Stomach (tissue), 9 donors: ENCODE measurements around the gene MRPL17. TPM values are rescaled to one million over a fixed set of nuclear protein-coding genes. Genes with fewer than 3 reads are reported as not detected.

Experiments
- DNase-seq, 2 donors: peaks; one replicate each; pipeline versions ENCODE4 v3.0.0 to v3.0.0-alpha.2; 2013 to 2019
- H3K27ac ChIP-seq, 5 donors: fragments of 200-600 bp in 4 of 5; sonication (generic) in 4 of 5; one replicate each; pipeline ENCODE4 v1.5.1; 2013 to 2019; ENCODE audit warnings: mild to moderate bottlenecking in 1 of 5, moderate library complexity in 1 of 5
- H3K27me3 ChIP-seq, 3 donors: fragments of 200-600 bp; sonication (generic); one replicate each; pipeline ENCODE4 v1.5.1; 2017 to 2019; ENCODE audit warnings: mixed run types in 1 of 3
- H3K36me3 ChIP-seq, 4 donors: fragments of 200-600 bp; sonication (generic); 1 replicate in 3 of 4; 2 replicates in 1 of 4; pipeline ENCODE4 v1.5.1; 2016 to 2019
- H3K4me1 ChIP-seq, 4 donors: fragments of 200-600 bp; sonication (generic); one replicate each; pipeline ENCODE4 v1.5.1; 2016 to 2019
- H3K4me3 ChIP-seq, 4 donors: fragments of 200-600 bp; sonication (generic) in 3 of 4; one replicate each; pipeline ENCODE4 v1.5.1; 2016 to 2019; ENCODE audit warnings: mild to moderate bottlenecking in 1 of 4
- H3K9me3 ChIP-seq, 4 donors: fragments of 200-600 bp; sonication (generic); one replicate each; pipeline ENCODE4 v1.5.1; 2016 to 2019
- EP300 ChIP-seq: sonication (generic); formaldehyde crosslinking; IDR thresholded peaks from one replicate; pipeline ENCODE4 v1.6.1; 2017; ENCODE audit warnings: antibody characterized with exemption
- POLR2A ChIP-seq, 4 donors: fragments of 450-650 bp; IDR thresholded peaks; one replicate each; pipeline ENCODE4 v1.6.1; 2016; ENCODE audit warnings: antibody characterized with exemption in 4 of 4, control low read depth in 2 of 4, mild to moderate bottlenecking in 1 of 4, moderate library complexity in 1 of 4
- POLR2AphosphoS5 ChIP-seq, 3 donors: sonication (generic); formaldehyde crosslinking; IDR thresholded peaks; one replicate each; pipeline ENCODE4 v1.6.1; 2016; ENCODE audit warnings: antibody characterized with exemption in 3 of 3
- WGBS, 5 donors: extraction: QIAGEN DNeasy Blood & Tissue Kit in 3 of 5; methylation state at CpG; one replicate each; pipeline versions ENCODE4 v1.1.5 to v1.1.7; 2013 to 2018; 5-methylcytosine and 5-hydroxymethylcytosine counted together
- intact Hi-C: fragments of 100-400 bp; cut with DNase I; formaldehyde crosslinking; loops from one replicate; pipeline ENCODE4 v1.15.1; 2023; ENCODE audit warnings: low total_unique reads
- polyA plus RNA-seq, 3 donors: library from polyadenylated mRNA; stranded (reverse); fragments of 200-250 nt; gene quantifications; one replicate each; pipeline ENCODE4 v1.2.3, GENCODE V29; 2013
- total RNA-seq, 5 donors: library from RNA; depleted of rRNA; stranded (reverse); fragments of >200 nt; gene quantifications; one replicate each; pipeline versions ENCODE4 v1.1.0 to v1.2.3, GENCODE V29; 2014 to 2016
- TF ChIP-seq, protein P1 (sequence below), 7 experiments: fragments of 450-650 bp in 4 of 7; fragments of 200-600 bp in 3 of 7; sonication (generic) in 3 of 7; IDR thresholded peaks; one replicate each; pipeline ENCODE4 v1.5.1; 2016 to 2019; ENCODE audit warnings: antibody characterized with exemption in 7 of 7, control low read depth in 2 of 7, mild to moderate bottlenecking in 1 of 7
- donor health status: healthy with polysubstance abuse.
- donor health status: Bipolar disorder and iron deficiency.
- donor health status: healthy.

The MRPL17 gene
- total and polyA plus RNA-seq, 8 donors = 9.0 to 148 (median 32.1) TPM

GRCh38 chr11:6654281-6655019 is 28.7 kb downstream of the MRPL17 start:
- Histone ChIP-seq H3K9me3 (no peaks in the 10 kb centered on the region), H3K27me3 (peaks cover 0 to 25% (median 12%) of the 10 kb centered on the region in 3 donors), H3K4me1 (peaks cover 0 to 37% (median 14%) of the 10 kb centered on the region in 4 donors), H3K36me3 (no peaks in the 10 kb centered on the region), H3K27ac (peak overlapping the region; percentile 52 to 87 (median 69)), H3K4me3 (peak overlapping the region; percentile 46 to 54 (median 50))
- TF ChIP-seq POLR2AphosphoS5 (IDR thresholded peaks at IDR 0.05) (no peak), POLR2A (IDR thresholded peaks at IDR 0.05) (no peak), EP300 (no peak)
- TF ChIP-seq, protein P1, sequence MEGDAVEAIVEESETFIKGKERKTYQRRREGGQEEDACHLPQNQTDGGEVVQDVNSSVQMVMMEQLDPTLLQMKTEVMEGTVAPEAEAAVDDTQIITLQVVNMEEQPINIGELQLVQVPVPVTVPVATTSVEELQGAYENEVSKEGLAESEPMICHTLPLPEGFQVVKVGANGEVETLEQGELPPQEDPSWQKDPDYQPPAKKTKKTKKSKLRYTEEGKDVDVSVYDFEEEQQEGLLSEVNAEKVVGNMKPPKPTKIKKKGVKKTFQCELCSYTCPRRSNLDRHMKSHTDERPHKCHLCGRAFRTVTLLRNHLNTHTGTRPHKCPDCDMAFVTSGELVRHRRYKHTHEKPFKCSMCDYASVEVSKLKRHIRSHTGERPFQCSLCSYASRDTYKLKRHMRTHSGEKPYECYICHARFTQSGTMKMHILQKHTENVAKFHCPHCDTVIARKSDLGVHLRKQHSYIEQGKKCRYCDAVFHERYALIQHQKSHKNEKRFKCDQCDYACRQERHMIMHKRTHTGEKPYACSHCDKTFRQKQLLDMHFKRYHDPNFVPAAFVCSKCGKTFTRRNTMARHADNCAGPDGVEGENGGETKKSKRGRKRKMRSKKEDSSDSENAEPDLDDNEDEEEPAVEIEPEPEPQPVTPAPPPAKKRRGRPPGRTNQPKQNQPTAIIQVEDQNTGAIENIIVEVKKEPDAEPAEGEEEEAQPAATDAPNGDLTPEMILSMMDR (IDR thresholded peaks at IDR 0.05) = no peak
- intact Hi-C loops = no loop called here
- peak in 1 of 2 donors; percentile 55 for DNase-seq
- WGBS, 5 donors = 32 to 42% (median 40%) methylated on average over 9 of the region's 9 CpGs

- no peak overlapping the region for H3K4me3 ChIP-seq
- H3K9me3 ChIP-seq = no peaks in the 10 kb centered on the region
- peaks cover 0 to 44% (median 15%) of the 10 kb centered on the region in 4 donors for H3K4me1 ChIP-seq
- peak overlapping the region in 2 of 5 donors; percentile 7 to 74 for H3K27ac ChIP-seq
- intact Hi-C loops = no loop called here
- peaks cover 0 to 25% (median 12%) of the 10 kb centered on the region in 3 donors for H3K27me3 ChIP-seq
- TF ChIP-seq, protein P1 (IDR thresholded peaks at IDR 0.05) = no peak
- no peak for TF ChIP-seq EP300
- TF ChIP-seq POLR2A (IDR thresholded peaks at IDR 0.05) = no peak
- no peak for TF ChIP-seq POLR2AphosphoS5 (IDR thresholded peaks at IDR 0.05)
- 86 to 91% (median 86%) methylated on average over 2 of the region's 2 CpGs for WGBS, 5 donors
- no peaks in the 10 kb centered on the region for H3K36me3 ChIP-seq
- DNase-seq = no peak
These were observed 29.5 kb downstream of the MRPL17 start for GRCh38 chr11:6653656-6654055.

- intact Hi-C loops = no loop called here
- H3K27ac ChIP-seq = no peak overlapping the region
- TF ChIP-seq EP300 = no peak
- TF ChIP-seq, protein P1 (IDR thresholded peaks at IDR 0.05) = no peak
- TF ChIP-seq POLR2A (IDR thresholded peaks at IDR 0.05) = no peak
- no peak for TF ChIP-seq POLR2AphosphoS5 (IDR thresholded peaks at IDR 0.05)
- H3K4me3 ChIP-seq = no peak overlapping the region
- H3K9me3 ChIP-seq = no peaks in the 10 kb centered on the region
- H3K27me3 ChIP-seq = peaks cover 0 to 25% (median 12%) of the 10 kb centered on the region in 3 donors
- peaks cover 0 to 44% (median 18%) of the 10 kb centered on the region in 4 donors for H3K4me1 ChIP-seq
- WGBS, 5 donors = 83 to 96% (median 93%) methylated on average over 1 of the region's 1 CpG
- no peaks in the 10 kb centered on the region for H3K36me3 ChIP-seq
- DNase-seq = no peak
These were observed 30.0 kb downstream of the MRPL17 start for GRCh38 chr11:6653097-6653496.

DNA sequence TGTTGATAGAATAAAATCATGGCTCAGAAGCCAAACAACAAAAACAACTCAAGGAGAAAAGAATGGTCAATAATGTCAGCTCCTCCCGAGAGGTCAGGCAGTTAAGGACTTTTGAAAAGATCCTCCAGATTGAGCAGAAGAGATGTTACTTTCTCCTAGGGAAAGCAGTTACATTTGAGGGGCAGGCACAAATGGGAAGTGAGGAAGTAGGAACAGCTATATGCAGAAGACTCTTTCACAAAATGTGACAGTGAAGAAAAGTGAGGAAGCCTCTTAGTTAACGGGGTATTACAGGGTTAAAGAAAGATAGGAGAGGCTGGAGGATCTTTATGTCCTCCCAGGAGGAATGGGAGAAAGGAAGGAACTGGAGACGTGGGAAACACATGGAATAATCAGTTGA is 31.0 kb downstream of the MRPL17 start:
- Histone ChIP-seq H3K36me3 (no peaks in the 10 kb centered on the region), H3K27me3 (peaks cover 0 to 25% (median 12%) of the 10 kb centered on the region in 3 donors), H3K4me1 (peaks cover 1 to 50% (median 25%) of the 10 kb centered on the region in 4 donors), H3K4me3 (no peak overlapping the region), H3K27ac (no peak overlapping the region), H3K9me3 (no peaks in the 10 kb centered on the region)
- intact Hi-C loops = no loop called here
- WGBS, 5 donors = 59 to 70% (median 66%) methylated on average over 3 of the region's 3 CpGs
- no peak for TF ChIP-seq EP300
- no peak for DNase-seq

- Histone ChIP-seq H3K36me3 (no peaks in the 10 kb centered on the region), H3K4me1 (peaks cover 13 to 51% (median 31%) of the 10 kb centered on the region in 4 donors), H3K9me3 (no peaks in the 10 kb centered on the region), H3K4me3 (no peak overlapping the region), H3K27me3 (peaks cover 0 to 14% (median 7%) of the 10 kb centered on the region in 3 donors), H3K27ac (no peak overlapping the region)
- TF ChIP-seq, protein P1 (IDR thresholded peaks at IDR 0.05) = no peak
- TF ChIP-seq POLR2A (IDR thresholded peaks at IDR 0.05) (no peak), EP300 (no peak), POLR2AphosphoS5 (IDR thresholded peaks at IDR 0.05) (no peak)
- intact Hi-C loops = no loop called here
- DNase-seq = no peak
- 47 to 67% (median 64%) methylated on average over 6 of the region's 6 CpGs for WGBS, 5 donors
These were observed 32.2 kb downstream of the MRPL17 start for GRCh38 chr11:6650980-6651379.
